ENCODE results near the gene GLOD4. TPM values are rescaled to one million over a fixed set of nuclear protein-coding genes. Genes with fewer than 3 reads are reported as not detected.

The GLOD4 gene
- total and polyA plus RNA-seq, 2 donors (not counting 1 experiment from before 2014, with no cell fraction given) = 31.7 to 62.8 TPM

- DNase-seq (ENCODE audit: low read depth in 2 of 2) = no peak
- Histone ChIP-seq H3K79me2 (ENCODE audit: control insufficient read depth, insufficient read depth, low read length) (peaks cover 32% of the 10 kb centered on the region), H3K4me1 (ENCODE audit: control insufficient read depth, extremely low read depth, insufficient read depth, low read length) (peaks cover 4% of the 10 kb centered on the region), H3K36me3 (ENCODE audit: control insufficient read depth, insufficient read depth, low read length) (peaks cover 34% of the 10 kb centered on the region), H2AFZ (ENCODE audit: low read length) (no peak overlapping the region), H3K4me3 (replicated peaks in 1 of 4; ENCODE audit: control extremely low read depth in 1 of 4, insufficient read depth in 1 of 4, low read depth in 3 of 4, low read length in 4 of 4) (no peak overlapping the region), H3K9me3 (ENCODE audit: control insufficient read depth, insufficient read depth, low read depth, low read length) (no peaks in the 10 kb centered on the region), H3K27me3 (ENCODE audit: control insufficient read depth, insufficient read depth, low read length) (no peaks in the 10 kb centered on the region), H3K4me2 (ENCODE audit: extremely low read depth, insufficient read depth, low read length) (no peak overlapping the region), H3K27ac (ENCODE audit: insufficient read depth, low read length) (no peak overlapping the region), H3K9ac (ENCODE audit: insufficient read depth, low read length) (no peak overlapping the region), H4K20me1 (ENCODE audit: control insufficient read depth, extremely low read depth, insufficient read depth, low read length) (no peaks in the 10 kb centered on the region)
- TF ChIP-seq CTCF (conservative IDR thresholded peaks at IDR 0.05 in 1 of 2, IDR thresholded peaks at IDR 0.05 in 1 of 2; ENCODE audit: low read depth in 1 of 2, low read length in 2 of 2) (no peak), EZH2 (IDR thresholded peaks at IDR 0.05; ENCODE audit: low read length, missing control alignments) (no peak)
Measured at GRCh38 chr17:746783-747629, 35.1 kb downstream of the GLOD4 start.

- Histone ChIP-seq H3K4me1 (ENCODE audit: control insufficient read depth, extremely low read depth, insufficient read depth, low read length) (peaks cover 4% of the 10 kb centered on the region), H3K27me3 (ENCODE audit: control insufficient read depth, insufficient read depth, low read length) (no peaks in the 10 kb centered on the region), H3K4me3 (replicated peaks in 1 of 4; ENCODE audit: control extremely low read depth in 1 of 4, insufficient read depth in 1 of 4, low read depth in 3 of 4, low read length in 4 of 4) (no peak overlapping the region), H3K27ac (ENCODE audit: insufficient read depth, low read length) (no peak overlapping the region), H3K9ac (ENCODE audit: insufficient read depth, low read length) (no peak overlapping the region), H3K9me3 (ENCODE audit: control insufficient read depth, insufficient read depth, low read depth, low read length) (no peaks in the 10 kb centered on the region), H3K4me2 (ENCODE audit: extremely low read depth, insufficient read depth, low read length) (no peak overlapping the region), H4K20me1 (ENCODE audit: control insufficient read depth, extremely low read depth, insufficient read depth, low read length) (no peaks in the 10 kb centered on the region), H2AFZ (ENCODE audit: low read length) (no peak overlapping the region), H3K79me2 (ENCODE audit: control insufficient read depth, insufficient read depth, low read length) (peaks cover 27% of the 10 kb centered on the region), H3K36me3 (ENCODE audit: control insufficient read depth, insufficient read depth, low read length) (peaks cover 38% of the 10 kb centered on the region)
- TF ChIP-seq EZH2 (IDR thresholded peaks at IDR 0.05; ENCODE audit: low read length, missing control alignments) (no peak), CTCF (conservative IDR thresholded peaks at IDR 0.05 in 1 of 2, IDR thresholded peaks at IDR 0.05 in 1 of 2; ENCODE audit: low read depth in 1 of 2, low read length in 2 of 2) (no peak)
- no peak for DNase-seq (ENCODE audit: low read depth in 2 of 2)
Measured at GRCh38 chr17:746181-746580, 35.9 kb downstream of the GLOD4 start.

- Histone ChIP-seq H3K9me3 (ENCODE audit: control insufficient read depth, insufficient read depth, low read depth, low read length) (no peaks in the 10 kb centered on the region), H2AFZ (ENCODE audit: low read length) (no peak overlapping the region), H3K4me1 (ENCODE audit: control insufficient read depth, extremely low read depth, insufficient read depth, low read length) (no peaks in the 10 kb centered on the region), H3K27me3 (ENCODE audit: control insufficient read depth, insufficient read depth, low read length) (no peaks in the 10 kb centered on the region), H3K79me2 (ENCODE audit: control insufficient read depth, insufficient read depth, low read length) (peaks cover 19% of the 10 kb centered on the region), H3K27ac (ENCODE audit: insufficient read depth, low read length) (no peak overlapping the region), H3K4me3 (replicated peaks in 1 of 4; ENCODE audit: control extremely low read depth in 1 of 4, insufficient read depth in 1 of 4, low read depth in 3 of 4, low read length in 4 of 4) (no peak overlapping the region), H4K20me1 (ENCODE audit: control insufficient read depth, extremely low read depth, insufficient read depth, low read length) (no peaks in the 10 kb centered on the region), H3K4me2 (ENCODE audit: extremely low read depth, insufficient read depth, low read length) (no peak overlapping the region), H3K36me3 (ENCODE audit: control insufficient read depth, insufficient read depth, low read length) (peaks cover 40% of the 10 kb centered on the region), H3K9ac (ENCODE audit: insufficient read depth, low read length) (no peak overlapping the region)
- no peak for TF ChIP-seq CTCF (conservative IDR thresholded peaks at IDR 0.05 in 1 of 2, IDR thresholded peaks at IDR 0.05 in 1 of 2; ENCODE audit: low read depth in 1 of 2, low read length in 2 of 2)
- no peak for TF ChIP-seq EZH2 (IDR thresholded peaks at IDR 0.05; ENCODE audit: low read length, missing control alignments)
- DNase-seq (ENCODE audit: low read depth in 2 of 2) = no peak
Measured at GRCh38 chr17:745406-745805, 36.7 kb downstream of the GLOD4 start.

All from fibroblast of lung (primary cell).